ENCODE measurements around the gene SLC38A2.

SLC38A2 gene

DNA sequence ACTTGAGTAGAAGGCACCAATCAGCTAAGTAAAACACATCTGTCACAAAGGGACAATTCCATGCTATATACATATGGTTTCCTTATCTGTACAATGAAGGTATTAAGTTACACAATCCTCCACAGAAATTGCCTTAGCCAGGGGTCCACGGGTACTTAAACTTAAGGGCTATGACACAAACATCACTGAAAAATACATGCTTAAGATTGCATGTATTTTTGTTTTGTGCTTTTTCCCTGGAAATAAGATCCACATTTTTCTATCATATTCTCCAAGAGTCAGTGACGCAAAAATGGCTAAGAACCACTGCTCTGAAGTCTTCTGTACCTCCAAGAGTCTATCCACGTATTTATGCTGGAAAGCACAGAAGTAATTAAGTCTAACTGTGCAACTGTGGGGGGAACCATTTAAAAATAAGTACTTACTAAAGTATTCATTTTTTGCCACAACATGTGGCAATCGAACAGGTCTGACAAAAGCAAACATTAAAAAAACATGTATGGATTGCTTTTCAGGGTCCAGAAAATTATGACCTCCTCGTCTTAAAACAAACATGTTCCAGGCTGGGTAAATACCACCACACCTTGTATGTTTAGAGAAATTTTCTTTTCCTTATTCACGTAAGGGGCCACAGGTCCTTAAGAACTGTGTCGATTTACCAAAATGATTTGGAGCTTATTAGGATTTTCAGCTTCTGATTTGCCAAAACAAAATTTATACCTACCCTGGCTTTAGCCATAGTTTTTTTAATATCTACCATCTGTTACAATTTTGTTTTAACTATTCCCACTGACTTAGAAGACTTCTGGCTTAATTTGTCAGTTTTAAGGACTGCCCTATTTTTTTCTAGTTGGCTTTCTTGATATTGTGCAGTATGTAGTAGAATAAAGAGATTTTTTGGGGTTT is 2.8 kb downstream of the SLC38A2 start:
- no peak overlapping the region for H3K27ac ChIP-seq (ENCODE audit: low read depth, low read length)
- H3F3A ChIP-seq (ENCODE audit: insufficient read depth), result peaks cover 9% of the 10 kb centered on the region
- peaks cover 42% of the 10 kb centered on the region for H3K36me3 ChIP-seq (ENCODE audit: low read length)
- no peak overlapping the region for H3K9ac ChIP-seq (ENCODE audit: low read length)
- no peak for TF ChIP-seq EZH2phosphoT487 (conservative IDR thresholded peaks at IDR 0.05; ENCODE audit: low read length)
- TF ChIP-seq, protein P1, sequence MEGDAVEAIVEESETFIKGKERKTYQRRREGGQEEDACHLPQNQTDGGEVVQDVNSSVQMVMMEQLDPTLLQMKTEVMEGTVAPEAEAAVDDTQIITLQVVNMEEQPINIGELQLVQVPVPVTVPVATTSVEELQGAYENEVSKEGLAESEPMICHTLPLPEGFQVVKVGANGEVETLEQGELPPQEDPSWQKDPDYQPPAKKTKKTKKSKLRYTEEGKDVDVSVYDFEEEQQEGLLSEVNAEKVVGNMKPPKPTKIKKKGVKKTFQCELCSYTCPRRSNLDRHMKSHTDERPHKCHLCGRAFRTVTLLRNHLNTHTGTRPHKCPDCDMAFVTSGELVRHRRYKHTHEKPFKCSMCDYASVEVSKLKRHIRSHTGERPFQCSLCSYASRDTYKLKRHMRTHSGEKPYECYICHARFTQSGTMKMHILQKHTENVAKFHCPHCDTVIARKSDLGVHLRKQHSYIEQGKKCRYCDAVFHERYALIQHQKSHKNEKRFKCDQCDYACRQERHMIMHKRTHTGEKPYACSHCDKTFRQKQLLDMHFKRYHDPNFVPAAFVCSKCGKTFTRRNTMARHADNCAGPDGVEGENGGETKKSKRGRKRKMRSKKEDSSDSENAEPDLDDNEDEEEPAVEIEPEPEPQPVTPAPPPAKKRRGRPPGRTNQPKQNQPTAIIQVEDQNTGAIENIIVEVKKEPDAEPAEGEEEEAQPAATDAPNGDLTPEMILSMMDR (IDR thresholded peaks at IDR 0.05; ENCODE audit: insufficient read depth, low read length, poor library complexity, severe bottlenecking), result no peak
- H3K9me2 ChIP-seq (replicated peaks; ENCODE audit: insufficient read depth, low read length), result no peaks in the 10 kb centered on the region
- H3K27me3 ChIP-seq (ENCODE audit: low read length), result no peaks in the 10 kb centered on the region
- H3K4me2 ChIP-seq (ENCODE audit: low read depth, low read length, poor library complexity, severe bottlenecking), result no peak overlapping the region
- H3K4me3 ChIP-seq (ENCODE audit: insufficient read depth, low read length, poor library complexity, severe bottlenecking), result no peak overlapping the region
- H3K79me2 ChIP-seq (ENCODE audit: insufficient read depth, low read length), result no peaks in the 10 kb centered on the region
- H3K9me3 ChIP-seq (ENCODE audit: insufficient read depth, low read length), result no peaks in the 10 kb centered on the region
- H4K20me1 ChIP-seq (ENCODE audit: low read depth, low read length), result peaks cover 10% of the 10 kb centered on the region
- H2AFZ ChIP-seq (ENCODE audit: low read depth, low read length, severe bottlenecking), result no peak overlapping the region

DNA sequence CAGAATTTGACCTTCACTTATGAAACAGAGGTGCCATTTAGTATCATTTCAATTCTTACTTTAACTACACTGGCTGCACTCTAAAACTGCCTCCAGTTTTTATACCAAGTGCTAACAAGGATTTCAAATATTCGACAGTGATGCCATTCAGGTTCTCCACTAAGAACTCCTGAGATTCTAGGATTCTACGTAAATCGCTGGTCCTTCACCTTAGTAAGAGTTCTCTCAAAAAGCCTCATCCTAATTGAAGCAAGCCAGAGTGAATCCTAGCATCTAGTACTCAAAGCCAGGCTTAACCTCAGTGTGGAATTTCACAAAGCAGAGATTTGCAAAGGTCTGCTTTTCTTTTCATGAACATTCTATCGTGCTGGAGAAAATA is 3.5 kb downstream of the SLC38A2 start:
- H4K20me1 ChIP-seq (ENCODE audit: low read depth, low read length), result peaks cover 10% of the 10 kb centered on the region
- H3K9me2 ChIP-seq (replicated peaks; ENCODE audit: insufficient read depth, low read length), result no peaks in the 10 kb centered on the region
- H3F3A ChIP-seq (ENCODE audit: insufficient read depth), result peaks cover 9% of the 10 kb centered on the region
- TF ChIP-seq, protein P1 (IDR thresholded peaks at IDR 0.05; ENCODE audit: insufficient read depth, low read length, poor library complexity, severe bottlenecking), result no peak
- TF ChIP-seq EZH2phosphoT487 (conservative IDR thresholded peaks at IDR 0.05; ENCODE audit: low read length), result no peak
- H3K27ac ChIP-seq (ENCODE audit: low read depth, low read length), result no peak overlapping the region
- no peaks in the 10 kb centered on the region for H3K79me2 ChIP-seq (ENCODE audit: insufficient read depth, low read length)
- no peak overlapping the region for H3K4me3 ChIP-seq (ENCODE audit: insufficient read depth, low read length, poor library complexity, severe bottlenecking)
- H3K36me3 ChIP-seq (ENCODE audit: low read length), result peaks cover 44% of the 10 kb centered on the region
- no peak overlapping the region for H3K9ac ChIP-seq (ENCODE audit: low read length)
- no peak overlapping the region for H3K4me2 ChIP-seq (ENCODE audit: low read depth, low read length, poor library complexity, severe bottlenecking)
- H3K9me3 ChIP-seq (ENCODE audit: insufficient read depth, low read length), result no peaks in the 10 kb centered on the region
- no peaks in the 10 kb centered on the region for H3K27me3 ChIP-seq (ENCODE audit: low read length)
- H2AFZ ChIP-seq (ENCODE audit: low read depth, low read length, severe bottlenecking), result no peak overlapping the region

DNA sequence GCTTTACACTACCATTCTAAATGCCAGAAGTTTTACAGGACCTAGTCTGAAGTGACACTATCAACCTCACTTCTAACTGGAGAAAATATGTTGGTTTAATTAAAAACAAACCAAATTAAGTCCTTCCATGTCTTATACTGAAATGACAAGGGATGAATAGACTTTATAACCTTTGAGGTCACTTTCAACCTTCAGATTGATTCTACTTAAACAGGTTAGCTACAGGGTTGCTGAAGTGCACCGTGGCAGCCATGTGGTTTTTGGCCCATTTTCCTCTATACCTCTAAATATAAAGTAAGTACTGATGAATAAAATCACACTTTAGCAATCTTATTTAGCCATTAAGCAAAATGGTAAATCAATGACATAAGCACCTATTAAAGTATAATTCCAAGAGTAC is 3.9 kb downstream of the SLC38A2 start:
- Histone ChIP-seq H3K9ac (ENCODE audit: low read length) (no peak overlapping the region), H3K9me2 (replicated peaks; ENCODE audit: insufficient read depth, low read length) (no peaks in the 10 kb centered on the region), H3K4me3 (ENCODE audit: insufficient read depth, low read length, poor library complexity, severe bottlenecking) (no peak overlapping the region), H3K9me3 (ENCODE audit: insufficient read depth, low read length) (no peaks in the 10 kb centered on the region), H3K27me3 (ENCODE audit: low read length) (no peaks in the 10 kb centered on the region), H4K20me1 (ENCODE audit: low read depth, low read length) (peaks cover 10% of the 10 kb centered on the region), H2AFZ (ENCODE audit: low read depth, low read length, severe bottlenecking) (no peak overlapping the region), H3K79me2 (ENCODE audit: insufficient read depth, low read length) (no peaks in the 10 kb centered on the region), H3F3A (ENCODE audit: insufficient read depth) (peaks cover 9% of the 10 kb centered on the region), H3K27ac (ENCODE audit: low read depth, low read length) (no peak overlapping the region), H3K36me3 (ENCODE audit: low read length) (peaks cover 48% of the 10 kb centered on the region), H3K4me2 (ENCODE audit: low read depth, low read length, poor library complexity, severe bottlenecking) (no peak overlapping the region)
- TF ChIP-seq EZH2phosphoT487 (conservative IDR thresholded peaks at IDR 0.05; ENCODE audit: low read length), result no peak
- TF ChIP-seq, protein P1 (IDR thresholded peaks at IDR 0.05; ENCODE audit: insufficient read depth, low read length, poor library complexity, severe bottlenecking), result no peak

All from SU-DHL-6 (cell line).